Fibroblast of skin of left biceps (primary cell): ENCODE measurements around the gene YWHAE.
"Not testable (repeated sequence)": the region's sequence is repeated elsewhere in the genome, so short reads cannot be mapped to it uniquely, and the experiment has no call there.

Source experiments
- DNase-seq, 2 experiments: peaks; one replicate each; pipeline ENCODE4 v3.0.0-alpha.2; 2013; ENCODE audit warnings: low read depth in 2 of 2

YWHAE gene

GRCh38 chr17:1329745-1330343, 70.2 kb downstream of the YWHAE start:
- DNase-seq: no peak

GRCh38 chr17:1328437-1328836, 71.6 kb downstream of the YWHAE start:
- DNase-seq: no peak

GRCh38 chr17:1325766-1326165, 74.3 kb downstream of the YWHAE start:
- no peak for DNase-seq

- no peak for DNase-seq
Observed at GRCh38 chr17:1324201-1324771, 75.7 kb downstream of the YWHAE start.

- DNase-seq: no peak
Observed at GRCh38 chr17:1323336-1323735, 76.7 kb downstream of the YWHAE start.

GRCh38 chr17:1322480-1322879, 77.5 kb downstream of the YWHAE start:
- DNase-seq: no peak

- no peak for DNase-seq
Observed at GRCh38 chr17:1322014-1322428, 78.0 kb downstream of the YWHAE start.

GRCh38 chr17:1315891-1316403, 84.1 kb downstream of the YWHAE start:
- DNase-seq: no peak

GRCh38 chr17:1315409-1315808, 84.6 kb downstream of the YWHAE start:
- no peak for DNase-seq

- DNase-seq: no peak
Observed at GRCh38 chr17:1313270-1314005, 86.6 kb downstream of the YWHAE start.

- no peak for DNase-seq
Observed at GRCh38 chr17:1312261-1312870, 87.7 kb downstream of the YWHAE start.

- DNase-seq: not testable (repeated sequence)
Observed at GRCh38 chr17:1307829-1308228, 92.2 kb downstream of the YWHAE start.

- DNase-seq: no peak
Observed at GRCh38 chr17:1304962-1305563, 95.0 kb downstream of the YWHAE start.

- DNase-seq: no peak
Observed at GRCh38 chr17:1304522-1304921, 95.5 kb downstream of the YWHAE start.

GRCh38 chr17:1302761-1303160, 97.3 kb downstream of the YWHAE start:
- no peak for DNase-seq

- no peak for DNase-seq
Observed at GRCh38 chr17:1301546-1301945, 98.5 kb downstream of the YWHAE start.

GRCh38 chr17:1300371-1300905, 99.6 kb downstream of the YWHAE start:
- no peak for DNase-seq

GRCh38 chr17:1299552-1300370, 100.3 kb downstream of the YWHAE start:
- DNase-seq: no peak

- DNase-seq: no peak
Observed at GRCh38 chr17:1298606-1299005, 101.4 kb downstream of the YWHAE start.
